NCI-H128 (cell line): ENCODE data around the gene SSH3.
A peak's percentile ranks its signal among the peaks of the same experiment; 100 is the strongest.
"Not testable (repeated sequence)": the region's sequence is repeated elsewhere in the genome, so short reads cannot be mapped to it uniquely, and the experiment has no call there.

Source experiments
- DNase-seq: peaks from one replicate; lab custom pipeline; 2025; ENCODE audit not compliant: unreplicated experiment; lab: John Stamatoyannopoulos, UW

Gene SSH3

GRCh38 chr11:67303132-67303834 is at the start of gene SSH3:
Gene SSH3, plus strand, starts transcription at chr11:67303530. Its CDS starts 96 bp downstream, at chr11:67303626.
- peak; percentile 28 for DNase-seq

GRCh38 chr11:67253872-67254624 is 49.3 kb upstream of the SSH3 start:
- DNase-seq, result no peak

- DNase-seq, result no peak
Observed at GRCh38 chr11:67254798-67255197, 48.5 kb upstream of the SSH3 start.

- DNase-seq, result no peak
Observed at GRCh38 chr11:67255353-67255752, 48.0 kb upstream of the SSH3 start.

GRCh38 chr11:67255864-67256263 is 47.5 kb upstream of the SSH3 start:
- DNase-seq, result no peak

GRCh38 chr11:67256477-67257135 is 46.7 kb upstream of the SSH3 start:
- no peak for DNase-seq

GRCh38 chr11:67260406-67260805 is 42.9 kb upstream of the SSH3 start:
- DNase-seq, result no peak

GRCh38 chr11:67260885-67261639 is 42.3 kb upstream of the SSH3 start:
- DNase-seq, result not testable (repeated sequence)

GRCh38 chr11:67261640-67261945 is 41.7 kb upstream of the SSH3 start:
- DNase-seq, result no peak

- no peak for DNase-seq
Observed at GRCh38 chr11:67261946-67262681, 41.2 kb upstream of the SSH3 start.

GRCh38 chr11:67262731-67263675 is 40.3 kb upstream of the SSH3 start:
- DNase-seq, result peak; percentile 40

- DNase-seq, result no peak
Observed at GRCh38 chr11:67264260-67264659, 39.1 kb upstream of the SSH3 start.

GRCh38 chr11:67264877-67265632 is 38.3 kb upstream of the SSH3 start:
- no peak for DNase-seq

- DNase-seq, result peak; percentile 16
Observed at GRCh38 chr11:67265633-67266448, 37.5 kb upstream of the SSH3 start.

- DNase-seq, result peak; percentile 13
Observed at GRCh38 chr11:67266449-67267187, 36.7 kb upstream of the SSH3 start, which contains the start of gene GRK2. Gene GRK2, plus strand, starts transcription at chr11:67266473. Its CDS starts 227 bp downstream, at chr11:67266700.

- DNase-seq, result no peak
Observed at GRCh38 chr11:67267188-67268080, 35.9 kb upstream of the SSH3 start.
